ENCODE data around the gene CX3CL1. TPM values are rescaled to one million over a fixed set of nuclear protein-coding genes. Genes with fewer than 3 reads are reported as not detected.

CX3CL1 gene
- total RNA-seq, 6 donors from 2014 or later, result 6.3 to 106 (median 31.7) TPM

DNA sequence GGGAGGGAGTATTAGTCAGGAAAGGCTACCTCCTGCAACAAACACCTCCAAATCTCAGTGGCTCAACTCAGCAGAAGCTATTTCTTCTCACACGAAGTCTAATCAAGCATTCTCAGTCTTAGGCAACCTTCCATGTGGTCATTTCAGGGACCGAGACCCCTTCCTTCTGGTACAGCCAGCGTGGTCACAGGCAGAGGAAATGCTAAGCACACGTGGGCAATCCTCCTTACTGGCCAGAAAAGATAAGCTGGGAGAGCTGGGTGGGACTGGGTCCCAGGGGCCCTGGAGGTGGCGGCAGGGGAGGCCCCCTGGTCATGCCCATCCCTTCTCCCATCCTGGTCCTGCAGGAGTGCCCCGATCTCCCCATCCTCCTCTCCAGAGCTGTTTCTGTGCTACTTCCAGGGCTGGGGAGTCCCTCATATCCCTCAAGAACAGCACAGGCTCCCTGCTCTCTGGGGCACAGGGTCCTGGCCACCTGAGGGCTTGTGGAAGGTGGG, 5.7 kb upstream of the CX3CL1 start:
- Histone ChIP-seq H3K4me1 (peaks cover 12 to 15% (median 15%) of the 10 kb centered on the region in 4 donors), H3K27ac (peak overlapping the region; percentile 32 to 66 (median 36)), H3K9me3 (no peaks in the 10 kb centered on the region), H3K27me3 (no peaks in the 10 kb centered on the region), H3K36me3 (no peaks in the 10 kb centered on the region), H3K4me3 (no peak overlapping the region)
- TF ChIP-seq EP300 (IDR thresholded peaks at IDR 0.05), result no peak
- TF ChIP-seq POLR2AphosphoS5 (IDR thresholded peaks at IDR 0.05), result no peak
- no peak for TF ChIP-seq POLR2A (IDR thresholded peaks at IDR 0.05)
- TF ChIP-seq, protein P1, sequence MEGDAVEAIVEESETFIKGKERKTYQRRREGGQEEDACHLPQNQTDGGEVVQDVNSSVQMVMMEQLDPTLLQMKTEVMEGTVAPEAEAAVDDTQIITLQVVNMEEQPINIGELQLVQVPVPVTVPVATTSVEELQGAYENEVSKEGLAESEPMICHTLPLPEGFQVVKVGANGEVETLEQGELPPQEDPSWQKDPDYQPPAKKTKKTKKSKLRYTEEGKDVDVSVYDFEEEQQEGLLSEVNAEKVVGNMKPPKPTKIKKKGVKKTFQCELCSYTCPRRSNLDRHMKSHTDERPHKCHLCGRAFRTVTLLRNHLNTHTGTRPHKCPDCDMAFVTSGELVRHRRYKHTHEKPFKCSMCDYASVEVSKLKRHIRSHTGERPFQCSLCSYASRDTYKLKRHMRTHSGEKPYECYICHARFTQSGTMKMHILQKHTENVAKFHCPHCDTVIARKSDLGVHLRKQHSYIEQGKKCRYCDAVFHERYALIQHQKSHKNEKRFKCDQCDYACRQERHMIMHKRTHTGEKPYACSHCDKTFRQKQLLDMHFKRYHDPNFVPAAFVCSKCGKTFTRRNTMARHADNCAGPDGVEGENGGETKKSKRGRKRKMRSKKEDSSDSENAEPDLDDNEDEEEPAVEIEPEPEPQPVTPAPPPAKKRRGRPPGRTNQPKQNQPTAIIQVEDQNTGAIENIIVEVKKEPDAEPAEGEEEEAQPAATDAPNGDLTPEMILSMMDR (IDR thresholded peaks at IDR 0.05), result no peak
- WGBS, 2 donors, result 41% methylated on average over 6 of the region's 6 CpGs; no CpG with 5 or more reads in 1 of the 2 donors
- no peak for ATAC-seq (ENCODE audit: low FRiP score in 2 of 2)
- peak in 1 of 2 donors; percentile 32 for DNase-seq

DNA sequence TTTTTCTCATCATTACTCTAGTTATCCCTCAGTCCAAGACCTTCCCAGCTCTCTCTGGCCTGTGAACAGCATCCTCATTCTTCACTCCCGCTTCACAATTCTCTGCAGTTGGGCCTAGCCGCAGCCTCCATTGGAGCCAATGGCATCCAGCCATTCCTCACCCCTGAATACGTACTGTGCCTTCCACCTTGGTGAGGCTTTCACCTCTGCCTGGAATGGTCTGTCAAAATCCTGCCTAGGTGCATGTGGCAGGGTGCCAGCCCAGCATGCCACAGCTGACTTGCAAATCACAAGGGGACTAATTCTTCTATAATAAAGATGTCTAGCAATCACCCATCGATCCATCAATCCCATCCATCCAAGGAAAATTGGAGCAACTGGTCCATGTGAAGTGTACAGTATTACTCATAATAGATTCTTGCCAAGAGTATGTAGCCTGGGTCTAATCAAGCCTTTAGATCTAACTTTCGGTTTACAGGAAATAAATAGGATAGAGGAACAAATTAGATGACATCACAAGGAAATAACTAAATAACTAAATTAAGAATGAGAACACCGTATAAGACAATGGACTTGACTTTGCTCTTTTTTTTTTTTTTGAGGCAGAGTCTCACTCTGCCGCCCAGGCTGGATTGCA, 5.1 kb upstream of the CX3CL1 start:
- Histone ChIP-seq H3K27me3 (no peaks in the 10 kb centered on the region), H3K4me1 (peaks cover 15 to 21% (median 17%) of the 10 kb centered on the region in 4 donors), H3K27ac (peak overlapping the region; percentile 32 to 66 (median 36)), H3K9me3 (no peaks in the 10 kb centered on the region), H3K36me3 (no peaks in the 10 kb centered on the region), H3K4me3 (no peak overlapping the region)
- WGBS, 2 donors, result 66 to 67% methylated on average over 7 of the region's 7 CpGs
- TF ChIP-seq EP300 (IDR thresholded peaks at IDR 0.05) (peak in 1 of 4 donors; percentile 68), POLR2A (IDR thresholded peaks at IDR 0.05) (no peak), POLR2AphosphoS5 (IDR thresholded peaks at IDR 0.05) (peak in 1 of 2 donors; percentile 15)
- ATAC-seq (ENCODE audit: low FRiP score in 2 of 2) (no peak), DNase-seq (no peak)

DNA sequence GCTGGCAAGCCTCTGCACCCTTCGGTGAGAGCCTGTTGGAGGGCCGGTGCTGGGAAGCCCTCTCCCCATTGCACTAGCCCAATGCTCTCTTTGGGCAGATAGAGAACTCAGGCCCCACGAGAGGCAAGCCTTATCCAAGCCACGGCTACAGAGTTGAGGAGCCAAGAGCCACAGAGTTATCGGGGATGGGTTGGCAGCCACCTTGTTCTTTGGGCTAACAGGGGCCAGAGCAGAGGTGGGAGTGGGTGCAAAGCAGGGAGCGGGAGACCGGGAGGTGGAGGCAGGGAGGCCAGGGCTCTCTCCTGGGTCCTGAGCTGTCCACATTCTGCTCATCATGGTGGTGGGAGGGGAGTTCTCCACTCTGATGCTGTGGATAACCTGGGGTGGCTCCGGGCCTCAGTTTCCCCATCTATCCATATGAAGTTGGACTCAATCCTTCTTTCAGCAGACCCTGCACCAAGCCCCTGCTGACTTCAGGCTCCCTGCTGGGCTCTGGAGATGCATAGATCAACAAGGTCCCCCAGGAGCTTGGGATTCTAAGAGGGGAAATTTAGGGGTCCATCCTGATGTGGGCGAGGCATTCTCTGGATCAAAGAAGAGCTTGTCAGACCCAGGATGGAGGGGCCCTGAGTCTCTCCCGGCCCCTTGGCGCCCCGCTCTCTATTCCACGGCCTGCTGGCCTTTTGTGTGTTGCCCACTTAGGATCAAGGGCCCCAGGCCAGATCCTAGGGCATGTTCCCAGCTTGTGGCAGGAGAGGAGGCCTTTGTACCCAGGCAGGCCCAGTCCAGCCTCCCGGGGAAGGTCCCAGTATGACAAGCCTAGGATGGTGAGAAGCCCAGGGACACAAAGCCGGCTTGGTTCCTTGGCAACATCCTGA, 557 bp upstream of the CX3CL1 start:
- DNase-seq (no peak), ATAC-seq (ENCODE audit: low FRiP score in 2 of 2) (peak in 1 of 2 donors; percentile 28)
- peak overlapping the region; percentile 83 to 94 (median 91) for H3K27ac ChIP-seq
- no peak for TF ChIP-seq EP300 (IDR thresholded peaks at IDR 0.05)
- no peak for TF ChIP-seq POLR2AphosphoS5 (IDR thresholded peaks at IDR 0.05)
- TF ChIP-seq, protein P1 (IDR thresholded peaks at IDR 0.05), result no peak
- no peak for TF ChIP-seq POLR2A (IDR thresholded peaks at IDR 0.05)
- H3K27me3 ChIP-seq, result no peaks in the 10 kb centered on the region
- no peaks in the 10 kb centered on the region for H3K9me3 ChIP-seq
- H3K4me3 ChIP-seq, result peak overlapping the region in 3 of 4 donors; percentile 51 to 63 (median 56)
- 80 to 96% methylated on average over 7 to 15 of the region's 15 CpGs for WGBS, 2 donors
- H3K4me1 ChIP-seq, result peaks cover 8 to 22% (median 14%) of the 10 kb centered on the region in 4 donors
- no peaks in the 10 kb centered on the region for H3K36me3 ChIP-seq

DNA sequence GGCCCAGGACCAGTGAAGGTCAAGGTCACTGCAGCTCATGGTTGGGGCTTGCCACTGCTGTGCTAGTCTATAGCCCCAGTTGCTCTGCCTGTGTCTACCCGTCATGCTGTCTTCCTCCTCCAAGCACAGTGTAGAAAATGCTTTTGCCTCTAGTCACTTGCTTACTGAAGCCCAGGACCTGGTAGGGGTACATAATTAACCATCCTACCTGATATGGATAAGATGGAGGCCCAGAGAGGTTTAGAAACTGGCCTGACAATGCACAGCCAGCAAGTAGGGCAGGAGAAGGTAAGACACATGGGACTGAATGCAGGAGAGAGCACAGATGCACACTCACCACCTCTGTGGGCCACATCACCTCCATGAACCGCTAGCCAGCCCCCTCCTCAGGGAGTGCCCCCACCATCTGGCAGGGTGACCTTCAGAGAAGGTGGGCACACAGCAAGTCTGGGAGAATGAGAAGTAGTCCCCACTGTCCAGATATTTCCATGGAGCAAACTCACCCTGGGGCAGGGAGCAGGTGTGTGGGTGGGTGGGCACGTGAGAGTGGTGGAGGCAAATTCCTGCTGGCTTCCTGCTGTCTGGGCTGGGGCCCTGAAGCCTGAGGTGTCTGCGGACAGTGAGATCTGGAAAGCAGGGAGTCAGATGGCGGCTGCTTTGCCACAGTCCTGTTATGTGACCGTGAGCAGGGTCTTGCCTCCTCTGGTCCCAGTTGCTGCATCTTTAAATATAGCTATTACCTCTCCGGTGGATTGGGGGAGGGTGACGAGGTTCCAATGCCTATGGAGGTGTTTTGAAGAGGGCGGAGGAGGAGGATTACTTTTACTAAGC, 1.0 kb downstream of the CX3CL1 start:
- TF ChIP-seq POLR2A (IDR thresholded peaks at IDR 0.05), result no peak
- TF ChIP-seq EP300 (IDR thresholded peaks at IDR 0.05), result no peak
- TF ChIP-seq, protein P1 (IDR thresholded peaks at IDR 0.05), result no peak
- TF ChIP-seq POLR2AphosphoS5 (IDR thresholded peaks at IDR 0.05), result no peak
- 57 to 67% methylated on average over 5 to 8 of the region's 9 CpGs for WGBS, 2 donors
- Histone ChIP-seq H3K9me3 (no peaks in the 10 kb centered on the region), H3K27ac (peak overlapping the region; percentile 86 to 94 (median 91)), H3K4me3 (peak overlapping the region; percentile 51 to 63 (median 54)), H3K36me3 (no peaks in the 10 kb centered on the region), H3K27me3 (no peaks in the 10 kb centered on the region), H3K4me1 (peaks cover 8 to 29% (median 17%) of the 10 kb centered on the region in 4 donors)
- ATAC-seq (ENCODE audit: low FRiP score in 2 of 2) (no peak), DNase-seq (no peak)

Data from upper lobe of left lung (tissue), 6 donors.